MM.1S (cell line): ENCODE data around the gene PDGFA.

Experiments used
- CTCF ChIP-seq: fragments of 300-600 bp; sonication (generic); IDR thresholded peaks from 2 replicates; pipeline ENCODE4 v1.5.1; 2016; ENCODE audit warnings: antibody characterized with exemption, low read length, mixed read lengths
- EZH2 ChIP-seq: fragments of 300-600 bp; sonication (generic); optimal IDR thresholded peaks from 2 replicates; pipeline ENCODE3; 2017; ENCODE audit warnings: low read depth, mild to moderate bottlenecking, antibody characterized with exemption, low read length, mixed read lengths
- EZH2phosphoT487 ChIP-seq: fragments of 300-600 bp; sonication (generic); IDR thresholded peaks from 2 replicates; pipeline ENCODE4 v1.6.1; 2018; ENCODE audit warnings: antibody characterized with exemption, low read length

- TF ChIP-seq CTCF (no peak), EZH2 (no peak), EZH2phosphoT487 (no peak)
These were observed 17.4 kb downstream of the PDGFA start for GRCh38 chr7:502296-502695.
